ENCODE measurements around the gene CEP55.

The CEP55 gene

DNA sequence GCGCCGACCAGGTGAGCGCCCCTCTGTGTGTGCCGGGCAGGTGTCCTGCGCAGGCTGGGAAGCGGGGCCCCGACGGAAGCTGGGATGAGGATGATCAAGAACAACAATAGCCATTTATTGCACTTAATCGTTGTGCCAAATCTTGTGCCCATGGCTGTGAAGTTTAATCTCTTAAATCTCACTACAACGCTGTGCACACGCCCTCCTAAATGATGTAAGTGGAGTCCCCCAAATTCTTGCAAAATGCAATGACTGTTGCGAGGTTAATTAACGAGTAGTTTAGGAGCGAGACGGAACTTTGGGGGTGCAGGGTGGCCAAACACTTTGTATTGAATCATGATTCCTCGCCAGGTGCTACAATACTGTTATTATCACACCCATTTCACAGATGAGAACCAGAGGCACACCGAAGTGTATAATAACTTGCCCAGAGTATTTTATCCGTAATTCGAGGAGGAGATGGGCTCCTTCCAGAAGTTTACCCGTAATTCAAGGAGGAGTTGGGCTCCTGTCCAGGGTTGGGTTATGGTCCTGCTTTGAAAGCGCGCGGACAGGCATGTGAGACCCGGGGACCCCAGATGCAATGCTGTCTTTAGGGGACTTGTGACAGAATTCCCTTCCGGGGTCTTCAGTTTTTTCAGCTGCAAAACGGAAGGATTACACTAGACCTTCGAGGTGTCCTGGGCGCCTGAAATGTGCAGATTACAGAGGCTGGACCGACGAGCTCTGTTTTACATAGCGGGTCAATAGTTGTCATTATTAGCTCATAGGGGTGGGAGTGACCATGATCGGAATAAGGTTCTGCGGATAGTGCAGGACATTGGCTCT, 71.1 kb downstream of the CEP55 start:
- Histone ChIP-seq H2AFZ (ENCODE audit: low read length) (no peak overlapping the region), H3K27me3 (ENCODE audit: insufficient read depth, low read length) (no peaks in the 10 kb centered on the region), H3K27ac (ENCODE audit: low read depth, low read length, poor library complexity, severe bottlenecking) (no peak overlapping the region), H3K9ac (ENCODE audit: low read length) (no peak overlapping the region), H4K20me1 (ENCODE audit: insufficient read depth, low read length) (no peaks in the 10 kb centered on the region), H3K36me3 (ENCODE audit: insufficient read depth, low read length) (no peaks in the 10 kb centered on the region), H3K4me3 (ENCODE audit: low read depth, low read length, poor library complexity, severe bottlenecking) (no peak overlapping the region), H3K9me2 (ENCODE audit: low read depth, low read length) (no peaks in the 10 kb centered on the region), H3K79me2 (ENCODE audit: insufficient read depth, low read length) (no peaks in the 10 kb centered on the region), H3K9me3 (ENCODE audit: low read length) (no peaks in the 10 kb centered on the region), H3F3A (ENCODE audit: insufficient read depth, low read length) (no peaks in the 10 kb centered on the region), H3K4me1 (ENCODE audit: insufficient read depth, low read length, severe bottlenecking) (no peaks in the 10 kb centered on the region), H3K4me2 (ENCODE audit: low read length) (no peak overlapping the region)
- TF ChIP-seq, protein P1, sequence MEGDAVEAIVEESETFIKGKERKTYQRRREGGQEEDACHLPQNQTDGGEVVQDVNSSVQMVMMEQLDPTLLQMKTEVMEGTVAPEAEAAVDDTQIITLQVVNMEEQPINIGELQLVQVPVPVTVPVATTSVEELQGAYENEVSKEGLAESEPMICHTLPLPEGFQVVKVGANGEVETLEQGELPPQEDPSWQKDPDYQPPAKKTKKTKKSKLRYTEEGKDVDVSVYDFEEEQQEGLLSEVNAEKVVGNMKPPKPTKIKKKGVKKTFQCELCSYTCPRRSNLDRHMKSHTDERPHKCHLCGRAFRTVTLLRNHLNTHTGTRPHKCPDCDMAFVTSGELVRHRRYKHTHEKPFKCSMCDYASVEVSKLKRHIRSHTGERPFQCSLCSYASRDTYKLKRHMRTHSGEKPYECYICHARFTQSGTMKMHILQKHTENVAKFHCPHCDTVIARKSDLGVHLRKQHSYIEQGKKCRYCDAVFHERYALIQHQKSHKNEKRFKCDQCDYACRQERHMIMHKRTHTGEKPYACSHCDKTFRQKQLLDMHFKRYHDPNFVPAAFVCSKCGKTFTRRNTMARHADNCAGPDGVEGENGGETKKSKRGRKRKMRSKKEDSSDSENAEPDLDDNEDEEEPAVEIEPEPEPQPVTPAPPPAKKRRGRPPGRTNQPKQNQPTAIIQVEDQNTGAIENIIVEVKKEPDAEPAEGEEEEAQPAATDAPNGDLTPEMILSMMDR (IDR thresholded peaks at IDR 0.05; ENCODE audit: low read length) = no peak

- no peaks in the 10 kb centered on the region for H3K36me3 ChIP-seq (ENCODE audit: insufficient read depth, low read length)
- no peaks in the 10 kb centered on the region for H4K20me1 ChIP-seq (ENCODE audit: insufficient read depth, low read length)
- H3K27ac ChIP-seq (ENCODE audit: low read depth, low read length, poor library complexity, severe bottlenecking) = no peak overlapping the region
- no peak overlapping the region for H3K4me2 ChIP-seq (ENCODE audit: low read length)
- no peaks in the 10 kb centered on the region for H3K4me1 ChIP-seq (ENCODE audit: insufficient read depth, low read length, severe bottlenecking)
- H3K9me2 ChIP-seq (ENCODE audit: low read depth, low read length) = no peaks in the 10 kb centered on the region
- no peak overlapping the region for H2AFZ ChIP-seq (ENCODE audit: low read length)
- no peaks in the 10 kb centered on the region for H3K9me3 ChIP-seq (ENCODE audit: low read length)
- no peaks in the 10 kb centered on the region for H3F3A ChIP-seq (ENCODE audit: insufficient read depth, low read length)
- H3K9ac ChIP-seq (ENCODE audit: low read length) = no peak overlapping the region
- TF ChIP-seq, protein P1 (IDR thresholded peaks at IDR 0.05; ENCODE audit: low read length) = no peak
- no peak for TF ChIP-seq EZH2 (IDR thresholded peaks at IDR 0.05; ENCODE audit: borderline replicate concordance, low read length)
- no peaks in the 10 kb centered on the region for H3K27me3 ChIP-seq (ENCODE audit: insufficient read depth, low read length)
- no peak overlapping the region for H3K4me3 ChIP-seq (ENCODE audit: low read depth, low read length, poor library complexity, severe bottlenecking)
- H3K79me2 ChIP-seq (ENCODE audit: insufficient read depth, low read length) = no peaks in the 10 kb centered on the region
These were observed 71.6 kb downstream of the CEP55 start for GRCh38 chr10:93568105-93568390.

- Histone ChIP-seq H3K9me2 (ENCODE audit: low read depth, low read length) (no peaks in the 10 kb centered on the region), H3K4me2 (ENCODE audit: low read length) (no peak overlapping the region), H3K4me3 (ENCODE audit: low read depth, low read length, poor library complexity, severe bottlenecking) (no peak overlapping the region), H2AFZ (ENCODE audit: low read length) (no peak overlapping the region), H3K27ac (ENCODE audit: low read depth, low read length, poor library complexity, severe bottlenecking) (no peak overlapping the region), H4K20me1 (ENCODE audit: insufficient read depth, low read length) (no peaks in the 10 kb centered on the region), H3K36me3 (ENCODE audit: insufficient read depth, low read length) (no peaks in the 10 kb centered on the region), H3K9ac (ENCODE audit: low read length) (no peak overlapping the region), H3K4me1 (ENCODE audit: insufficient read depth, low read length, severe bottlenecking) (no peaks in the 10 kb centered on the region), H3K9me3 (ENCODE audit: low read length) (no peaks in the 10 kb centered on the region), H3F3A (ENCODE audit: insufficient read depth, low read length) (no peaks in the 10 kb centered on the region), H3K27me3 (ENCODE audit: insufficient read depth, low read length) (no peaks in the 10 kb centered on the region), H3K79me2 (ENCODE audit: insufficient read depth, low read length) (no peaks in the 10 kb centered on the region)
- TF ChIP-seq EZH2 (IDR thresholded peaks at IDR 0.05; ENCODE audit: borderline replicate concordance, low read length) = no peak
- TF ChIP-seq, protein P1 (IDR thresholded peaks at IDR 0.05; ENCODE audit: low read length) = no peak
These were observed 74.0 kb downstream of the CEP55 start for GRCh38 chr10:93570383-93570782.

Measured in OCI-LY1 (cell line).